Ectodermal cell (in vitro differentiated cells): ENCODE data around the gene CYP4B1.

Experiments used
- H3K27ac ChIP-seq: 2 replicates; pipeline ENCODE4 v1.7.0; 2013; ENCODE audit warnings: mild to moderate bottlenecking, low read depth, low read length; ENCODE audit not compliant: insufficient read depth, poor library complexity, severe bottlenecking
- H3K27me3 ChIP-seq: 2 replicates; pipeline ENCODE4 v1.7.0; 2013; ENCODE audit warnings: mild to moderate bottlenecking, low read length; ENCODE audit not compliant: insufficient read depth, control insufficient read depth, poor library complexity, severe bottlenecking
- H3K36me3 ChIP-seq: one replicate; pipeline ENCODE4 v1.7.0; 2013; ENCODE audit warnings: low read length; ENCODE audit not compliant: control insufficient read depth, insufficient read depth
- H3K4me1 ChIP-seq: one replicate; pipeline ENCODE4 v1.7.0; 2013; ENCODE audit warnings: low read length; ENCODE audit not compliant: control insufficient read depth, insufficient read depth
- H3K4me3 ChIP-seq: 2 replicates; pipeline ENCODE4 v1.7.0; 2013; ENCODE audit warnings: low read depth, low read length, control low read depth; ENCODE audit not compliant: insufficient read depth
- H3K9me3 ChIP-seq: 2 replicates; pipeline ENCODE4 v1.7.0; 2013; ENCODE audit warnings: mild to moderate bottlenecking, low read length, moderate library complexity; ENCODE audit not compliant: control insufficient read depth
- WGBS, 2 experiments: methylation state at CpG; one replicate each; pipeline ENCODE4 v1.1.7; 2013; ENCODE audit warnings: missing lambda C conversion rate in 2 of 2; 5-methylcytosine and 5-hydroxymethylcytosine counted together

CYP4B1 gene

GRCh38 chr1:46790446-46791101 is 8.3 kb upstream of the CYP4B1 start:
- Histone ChIP-seq H3K4me1 (no peaks in the 10 kb centered on the region), H3K36me3 (no peaks in the 10 kb centered on the region), H3K27ac (no peak overlapping the region), H3K4me3 (no peak overlapping the region), H3K9me3 (no peaks in the 10 kb centered on the region), H3K27me3 (no peaks in the 10 kb centered on the region)
- 75 to 91% methylated on average over 1 of the region's 1 CpG for WGBS, 2 experiments

- Histone ChIP-seq H3K9me3 (no peaks in the 10 kb centered on the region), H3K27me3 (peaks cover 1% of the 10 kb centered on the region), H3K4me1 (no peaks in the 10 kb centered on the region), H3K27ac (no peak overlapping the region), H3K4me3 (no peak overlapping the region), H3K36me3 (no peaks in the 10 kb centered on the region)
- WGBS, 2 experiments: 81 to 88% methylated on average over 3 of the region's 3 CpGs
These were observed 5.7 kb upstream of the CYP4B1 start for GRCh38 chr1:46793126-46793525.

GRCh38 chr1:46797696-46798470 is 963 bp upstream of the CYP4B1 start:
- Histone ChIP-seq H3K4me1 (no peaks in the 10 kb centered on the region), H3K27ac (no peak overlapping the region), H3K27me3 (peaks cover 3% of the 10 kb centered on the region), H3K9me3 (no peaks in the 10 kb centered on the region), H3K36me3 (no peaks in the 10 kb centered on the region), H3K4me3 (no peak overlapping the region)
- 93 to 100% methylated on average over 1 of the region's 1 CpG for WGBS, 2 experiments

- Histone ChIP-seq H3K9me3 (no peaks in the 10 kb centered on the region), H3K27me3 (peaks cover 3% of the 10 kb centered on the region)
- 64 to 69% methylated on average over 4 of the region's 4 CpGs for WGBS, 2 experiments
These were observed 1.9 kb downstream of the CYP4B1 start for GRCh38 chr1:46800742-46801141.

GRCh38 chr1:46801323-46802055 is 2.6 kb downstream of the CYP4B1 start:
- WGBS, 2 experiments: 88 to 91% methylated on average over 5 of the region's 5 CpGs
- Histone ChIP-seq H3K27ac (no peak overlapping the region), H3K4me3 (no peak overlapping the region), H3K9me3 (no peaks in the 10 kb centered on the region), H3K27me3 (peaks cover 3% of the 10 kb centered on the region), H3K4me1 (no peaks in the 10 kb centered on the region), H3K36me3 (no peaks in the 10 kb centered on the region)

More at GRCh38 chr1:46800742-46801141, 1.9 kb downstream of the CYP4B1 start:
- Histone ChIP-seq H3K4me1 (no peaks in the 10 kb centered on the region), H3K27ac (no peak overlapping the region), H3K4me3 (no peak overlapping the region), H3K36me3 (no peaks in the 10 kb centered on the region)

GRCh38 chr1:46802081-46802480 is 3.2 kb downstream of the CYP4B1 start:
- no peaks in the 10 kb centered on the region for H3K36me3 ChIP-seq
- peaks cover 3% of the 10 kb centered on the region for H3K27me3 ChIP-seq
- no peak overlapping the region for H3K4me3 ChIP-seq
- H3K4me1 ChIP-seq: no peaks in the 10 kb centered on the region
- H3K27ac ChIP-seq: no peak overlapping the region
- no peaks in the 10 kb centered on the region for H3K9me3 ChIP-seq
- whole genome bisulfite sequencing, 2 experiments: 0% methylated on average over 1 of the region's 1 CpG

- Histone ChIP-seq H3K4me1 (no peaks in the 10 kb centered on the region), H3K4me3 (no peak overlapping the region), H3K9me3 (no peaks in the 10 kb centered on the region), H3K27me3 (peaks cover 2% of the 10 kb centered on the region), H3K27ac (no peak overlapping the region), H3K36me3 (no peaks in the 10 kb centered on the region)
- 92% methylated on average over 6 of the region's 6 CpGs for WGBS, 2 experiments
These were observed 4.2 kb downstream of the CYP4B1 start for GRCh38 chr1:46802901-46803574.

- no peaks in the 10 kb centered on the region for H3K27me3 ChIP-seq
- no peaks in the 10 kb centered on the region for H3K36me3 ChIP-seq
- H3K4me1 ChIP-seq: no peaks in the 10 kb centered on the region
- no peak overlapping the region for H3K4me3 ChIP-seq
- 90 to 91% methylated on average over 2 of the region's 2 CpGs for WGBS, 2 experiments
- H3K9me3 ChIP-seq: no peaks in the 10 kb centered on the region
- H3K27ac ChIP-seq: no peak overlapping the region
These were observed 5.4 kb downstream of the CYP4B1 start for GRCh38 chr1:46804027-46804889.

GRCh38 chr1:46804926-46805325 is 6.1 kb downstream of the CYP4B1 start:
- Histone ChIP-seq H3K36me3 (no peaks in the 10 kb centered on the region), H3K4me1 (no peaks in the 10 kb centered on the region), H3K27me3 (no peaks in the 10 kb centered on the region), H3K4me3 (no peak overlapping the region), H3K9me3 (no peaks in the 10 kb centered on the region), H3K27ac (no peak overlapping the region)
- 92% methylated on average over 1 of the region's 1 CpG for WGBS, 2 experiments
